ENCODE data around the gene PTPRD. TPM values are rescaled to one million over a fixed set of nuclear protein-coding genes. Genes with fewer than 3 reads are reported as not detected.

PTPRD gene
- total RNA-seq, 1 experiment from 2014 or later: 69.6 TPM

DNA sequence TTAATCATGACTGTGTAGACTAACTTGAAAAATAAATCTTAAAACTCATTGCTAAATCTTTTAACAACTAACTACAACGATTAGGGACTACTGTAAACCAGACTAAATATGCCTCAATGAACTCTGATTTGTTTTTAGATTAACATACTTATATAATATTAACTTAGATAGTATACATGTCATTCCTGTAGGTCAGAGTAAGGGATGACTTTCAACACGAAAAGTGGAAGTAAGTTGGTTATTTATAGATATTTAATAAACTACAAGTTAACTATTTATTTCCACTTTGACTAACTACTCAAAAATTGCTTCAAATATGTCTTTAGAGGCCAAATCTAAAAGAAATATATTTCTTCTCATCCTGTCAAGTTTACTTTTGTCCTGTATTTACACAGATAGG lies 795.6 kb downstream of the PTPRD start (continued):
- TF ChIP-seq, protein P1, sequence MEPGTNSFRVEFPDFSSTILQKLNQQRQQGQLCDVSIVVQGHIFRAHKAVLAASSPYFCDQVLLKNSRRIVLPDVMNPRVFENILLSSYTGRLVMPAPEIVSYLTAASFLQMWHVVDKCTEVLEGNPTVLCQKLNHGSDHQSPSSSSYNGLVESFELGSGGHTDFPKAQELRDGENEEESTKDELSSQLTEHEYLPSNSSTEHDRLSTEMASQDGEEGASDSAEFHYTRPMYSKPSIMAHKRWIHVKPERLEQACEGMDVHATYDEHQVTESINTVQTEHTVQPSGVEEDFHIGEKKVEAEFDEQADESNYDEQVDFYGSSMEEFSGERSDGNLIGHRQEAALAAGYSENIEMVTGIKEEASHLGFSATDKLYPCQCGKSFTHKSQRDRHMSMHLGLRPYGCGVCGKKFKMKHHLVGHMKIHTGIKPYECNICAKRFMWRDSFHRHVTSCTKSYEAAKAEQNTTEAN (CRISPR knock-in tag; IDR thresholded peaks at IDR 0.05): no peak
- TF ChIP-seq TP53 (CRISPR knock-in tag; IDR thresholded peaks at IDR 0.05) (no peak), SMAD3 (CRISPR knock-in tag; IDR thresholded peaks at IDR 0.05; ENCODE audit: borderline replicate concordance) (no peak)

DNA sequence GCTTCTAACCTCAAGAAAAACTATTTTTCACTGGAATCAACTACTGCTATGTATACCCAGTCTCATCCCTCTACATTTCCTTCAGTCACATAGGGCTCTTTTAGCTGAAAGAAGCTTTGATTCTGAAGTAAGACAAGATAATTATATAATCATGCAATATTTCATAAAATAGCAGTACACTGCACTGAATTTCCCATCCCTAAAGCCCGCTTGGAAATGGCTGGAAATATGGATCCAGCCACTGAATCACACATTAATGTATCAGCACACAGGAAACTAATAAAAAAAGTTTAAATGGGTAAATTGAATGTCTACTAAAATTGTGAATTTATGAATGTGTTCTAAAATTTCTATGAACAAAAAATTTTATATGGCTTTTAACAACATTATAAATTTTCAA lies 808.7 kb downstream of the PTPRD start:
- ChIA-PET POLR2A (no interaction called here), CTCF (interaction anchor here (1.5 kb wide), 1 partner anchor 109 kb away, joined by 3 read pairs; no protein-coding TSS in a partner anchor)

More for the DNA sequence above, 808.7 kb downstream of the PTPRD start:
- Mint-ChIP-seq H3K9me3 (peaks cover 6% of the 10 kb centered on the region), H3K36me3 (no peaks in the 10 kb centered on the region), H3K4me1 (peaks cover 30% of the 10 kb centered on the region), H3K27ac (no peak overlapping the region), H3K4me3 (no peak overlapping the region), H3K27me3 (ENCODE audit: low read depth) (no peaks in the 10 kb centered on the region)
- ATAC-seq (no peak), DNase-seq (ENCODE audit: low spot score) (no peak)
- TF ChIP-seq IRF2 (CRISPR knock-in tag; IDR thresholded peaks at IDR 0.05; ENCODE audit: borderline replicate concordance, low read depth) (no peak), SMAD4 (CRISPR knock-in tag; IDR thresholded peaks at IDR 0.05) (no peak), ZNF317 (CRISPR knock-in tag; IDR thresholded peaks at IDR 0.05; ENCODE audit: borderline replicate concordance, low read depth) (no peak), NFYB (CRISPR knock-in tag; conservative IDR thresholded peaks at IDR 0.05; ENCODE audit: low read depth) (no peak), ZNF138 (CRISPR knock-in tag; conservative IDR thresholded peaks at IDR 0.05) (no peak), JAZF1 (CRISPR knock-in tag; IDR thresholded peaks at IDR 0.05) (no peak), JUN (CRISPR knock-in tag; IDR thresholded peaks at IDR 0.05) (no peak), ZNF396 (CRISPR knock-in tag; IDR thresholded peaks at IDR 0.05; ENCODE audit: borderline replicate concordance) (no peak), HMGA2 (CRISPR knock-in tag; IDR thresholded peaks at IDR 0.05) (no peak), CREM (CRISPR knock-in tag; IDR thresholded peaks at IDR 0.05) (no peak), ZNF121 (CRISPR knock-in tag; IDR thresholded peaks at IDR 0.05) (no peak), NFE2L1 (CRISPR knock-in tag; IDR thresholded peaks at IDR 0.05) (no peak)
- TF ChIP-seq, protein P2, sequence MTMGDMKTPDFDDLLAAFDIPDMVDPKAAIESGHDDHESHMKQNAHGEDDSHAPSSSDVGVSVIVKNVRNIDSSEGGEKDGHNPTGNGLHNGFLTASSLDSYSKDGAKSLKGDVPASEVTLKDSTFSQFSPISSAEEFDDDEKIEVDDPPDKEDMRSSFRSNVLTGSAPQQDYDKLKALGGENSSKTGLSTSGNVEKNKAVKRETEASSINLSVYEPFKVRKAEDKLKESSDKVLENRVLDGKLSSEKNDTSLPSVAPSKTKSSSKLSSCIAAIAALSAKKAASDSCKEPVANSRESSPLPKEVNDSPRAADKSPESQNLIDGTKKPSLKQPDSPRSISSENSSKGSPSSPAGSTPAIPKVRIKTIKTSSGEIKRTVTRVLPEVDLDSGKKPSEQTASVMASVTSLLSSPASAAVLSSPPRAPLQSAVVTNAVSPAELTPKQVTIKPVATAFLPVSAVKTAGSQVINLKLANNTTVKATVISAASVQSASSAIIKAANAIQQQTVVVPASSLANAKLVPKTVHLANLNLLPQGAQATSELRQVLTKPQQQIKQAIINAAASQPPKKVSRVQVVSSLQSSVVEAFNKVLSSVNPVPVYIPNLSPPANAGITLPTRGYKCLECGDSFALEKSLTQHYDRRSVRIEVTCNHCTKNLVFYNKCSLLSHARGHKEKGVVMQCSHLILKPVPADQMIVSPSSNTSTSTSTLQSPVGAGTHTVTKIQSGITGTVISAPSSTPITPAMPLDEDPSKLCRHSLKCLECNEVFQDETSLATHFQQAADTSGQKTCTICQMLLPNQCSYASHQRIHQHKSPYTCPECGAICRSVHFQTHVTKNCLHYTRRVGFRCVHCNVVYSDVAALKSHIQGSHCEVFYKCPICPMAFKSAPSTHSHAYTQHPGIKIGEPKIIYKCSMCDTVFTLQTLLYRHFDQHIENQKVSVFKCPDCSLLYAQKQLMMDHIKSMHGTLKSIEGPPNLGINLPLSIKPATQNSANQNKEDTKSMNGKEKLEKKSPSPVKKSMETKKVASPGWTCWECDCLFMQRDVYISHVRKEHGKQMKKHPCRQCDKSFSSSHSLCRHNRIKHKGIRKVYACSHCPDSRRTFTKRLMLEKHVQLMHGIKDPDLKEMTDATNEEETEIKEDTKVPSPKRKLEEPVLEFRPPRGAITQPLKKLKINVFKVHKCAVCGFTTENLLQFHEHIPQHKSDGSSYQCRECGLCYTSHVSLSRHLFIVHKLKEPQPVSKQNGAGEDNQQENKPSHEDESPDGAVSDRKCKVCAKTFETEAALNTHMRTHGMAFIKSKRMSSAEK (CRISPR knock-in tag; IDR thresholded peaks at IDR 0.05; ENCODE audit: borderline replicate concordance): no peak
- TF ChIP-seq, protein P3, sequence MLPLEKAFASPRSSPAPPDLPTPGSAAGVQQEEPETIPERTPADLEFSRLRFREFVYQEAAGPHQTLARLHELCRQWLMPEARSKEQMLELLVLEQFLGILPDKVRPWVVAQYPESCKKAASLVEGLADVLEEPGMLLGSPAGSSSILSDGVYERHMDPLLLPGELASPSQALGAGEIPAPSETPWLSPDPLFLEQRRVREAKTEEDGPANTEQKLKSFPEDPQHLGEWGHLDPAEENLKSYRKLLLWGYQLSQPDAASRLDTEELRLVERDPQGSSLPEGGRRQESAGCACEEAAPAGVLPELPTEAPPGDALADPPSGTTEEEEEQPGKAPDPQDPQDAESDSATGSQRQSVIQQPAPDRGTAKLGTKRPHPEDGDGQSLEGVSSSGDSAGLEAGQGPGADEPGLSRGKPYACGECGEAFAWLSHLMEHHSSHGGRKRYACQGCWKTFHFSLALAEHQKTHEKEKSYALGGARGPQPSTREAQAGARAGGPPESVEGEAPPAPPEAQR (CRISPR knock-in tag; IDR thresholded peaks at IDR 0.05): no peak
- TF ChIP-seq, protein P4, sequence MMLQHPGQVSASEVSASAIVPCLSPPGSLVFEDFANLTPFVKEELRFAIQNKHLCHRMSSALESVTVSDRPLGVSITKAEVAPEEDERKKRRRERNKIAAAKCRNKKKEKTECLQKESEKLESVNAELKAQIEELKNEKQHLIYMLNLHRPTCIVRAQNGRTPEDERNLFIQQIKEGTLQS (CRISPR knock-in tag; conservative IDR thresholded peaks at IDR 0.05): no peak
- TF ChIP-seq, protein P5, sequence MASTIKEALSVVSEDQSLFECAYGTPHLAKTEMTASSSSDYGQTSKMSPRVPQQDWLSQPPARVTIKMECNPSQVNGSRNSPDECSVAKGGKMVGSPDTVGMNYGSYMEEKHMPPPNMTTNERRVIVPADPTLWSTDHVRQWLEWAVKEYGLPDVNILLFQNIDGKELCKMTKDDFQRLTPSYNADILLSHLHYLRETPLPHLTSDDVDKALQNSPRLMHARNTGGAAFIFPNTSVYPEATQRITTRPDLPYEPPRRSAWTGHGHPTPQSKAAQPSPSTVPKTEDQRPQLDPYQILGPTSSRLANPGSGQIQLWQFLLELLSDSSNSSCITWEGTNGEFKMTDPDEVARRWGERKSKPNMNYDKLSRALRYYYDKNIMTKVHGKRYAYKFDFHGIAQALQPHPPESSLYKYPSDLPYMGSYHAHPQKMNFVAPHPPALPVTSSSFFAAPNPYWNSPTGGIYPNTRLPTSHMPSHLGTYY (CRISPR knock-in tag; IDR thresholded peaks at IDR 0.05): no peak
- TF ChIP-seq, protein P6, sequence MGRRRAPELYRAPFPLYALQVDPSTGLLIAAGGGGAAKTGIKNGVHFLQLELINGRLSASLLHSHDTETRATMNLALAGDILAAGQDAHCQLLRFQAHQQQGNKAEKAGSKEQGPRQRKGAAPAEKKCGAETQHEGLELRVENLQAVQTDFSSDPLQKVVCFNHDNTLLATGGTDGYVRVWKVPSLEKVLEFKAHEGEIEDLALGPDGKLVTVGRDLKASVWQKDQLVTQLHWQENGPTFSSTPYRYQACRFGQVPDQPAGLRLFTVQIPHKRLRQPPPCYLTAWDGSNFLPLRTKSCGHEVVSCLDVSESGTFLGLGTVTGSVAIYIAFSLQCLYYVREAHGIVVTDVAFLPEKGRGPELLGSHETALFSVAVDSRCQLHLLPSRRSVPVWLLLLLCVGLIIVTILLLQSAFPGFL (CRISPR knock-in tag; IDR thresholded peaks at IDR 0.05; ENCODE audit: borderline replicate concordance): no peak
